Hepatocyte (in vitro differentiated cells): ENCODE results near the gene CCDC201. TPM values are rescaled to one million over a fixed set of nuclear protein-coding genes. Genes with fewer than 3 reads are reported as not detected.
A peak's percentile ranks its signal among the peaks of the same experiment; 100 is the strongest.
"Not testable (repeated sequence)": the region's sequence is repeated elsewhere in the genome, so short reads cannot be mapped to it uniquely, and the experiment has no call there.

Experiments
- DNase-seq: peaks from one replicate; pipeline ENCODE4 v3.0.0-alpha.2; 2016; ENCODE audit warnings: low spot score
- H2AFZ ChIP-seq: fragments of 200-600 bp; sonication (generic); 2 replicates; pipeline ENCODE4 v1.6.0; 2016; ENCODE audit warnings: antibody characterized with exemption, mild to moderate bottlenecking
- H3K27ac ChIP-seq: fragments of 200-600 bp; sonication (generic); 2 replicates; pipeline ENCODE4 v1.5.1; 2016; ENCODE audit warnings: mild to moderate bottlenecking
- H3K27me3 ChIP-seq: fragments of 200-600 bp; sonication (generic); 2 replicates; pipeline ENCODE4 v1.6.1; 2016
- H3K36me3 ChIP-seq: fragments of 200-600 bp; sonication (generic); replicated peaks from 2 replicates; pipeline ENCODE4 v1.5.1; 2016; ENCODE audit warnings: low read depth; ENCODE audit not compliant: insufficient read depth
- H3K4me1 ChIP-seq: fragments of 200-600 bp; sonication (generic); 2 replicates; pipeline ENCODE4 v1.5.1; 2016; ENCODE audit warnings: mild to moderate bottlenecking, moderate library complexity; ENCODE audit not compliant: insufficient read depth
- H3K4me2 ChIP-seq: fragments of 200-600 bp; sonication (generic); 2 replicates; pipeline ENCODE4 v1.6.0; 2016
- H3K4me3 ChIP-seq: fragments of 200-600 bp; sonication (generic); 2 replicates; pipeline ENCODE4 v1.5.1; 2016; ENCODE audit warnings: mild to moderate bottlenecking
- H3K79me2 ChIP-seq: fragments of 200-600 bp; sonication (generic); 2 replicates; pipeline ENCODE4 v1.6.0; 2017; ENCODE audit warnings: mild to moderate bottlenecking
- H3K9me2 ChIP-seq: fragments of 200-600 bp; sonication (generic); replicated peaks from 2 replicates; pipeline ENCODE4 v1.6.0; 2017; ENCODE audit warnings: mild to moderate bottlenecking; ENCODE audit not compliant: insufficient read depth
- H3K9me3 ChIP-seq: fragments of 200-600 bp; sonication (generic); 2 replicates; pipeline ENCODE4 v1.5.1; 2016; ENCODE audit warnings: low read depth, mild to moderate bottlenecking
- H4K20me1 ChIP-seq: fragments of 200-600 bp; sonication (generic); 2 replicates; pipeline ENCODE4 v1.6.0; 2016; ENCODE audit warnings: mild to moderate bottlenecking; ENCODE audit not compliant: insufficient read depth, poor library complexity, severe bottlenecking
- whole genome bisulfite sequencing: methylation state at CpG from one replicate; pipeline ENCODE4 v1.1.6; 2016; ENCODE audit warnings: low lambda C conversion rate; ENCODE audit errors: missing lambda C conversion rate; 5-methylcytosine and 5-hydroxymethylcytosine counted together
- polyA plus RNA-seq: library from polyadenylated mRNA; unstranded; fragments of >200 nt; fragmentation: Nextera tagmentation; extraction: Ambion mirVana; gene quantifications from 2 replicates; pipeline ENCODE4 v1.2.1, GENCODE V29; 2016
- total RNA-seq: library from RNA; depleted of rRNA; stranded (reverse); fragments of >200 nt; gene quantifications from 2 replicates; pipeline ENCODE4 v1.2.3, GENCODE V29; 2014

CCDC201 gene
- total and polyA plus RNA-seq, 2 experiments from 2014 or later: not detected

- 86% methylated on average over 10 of the region's 10 CpGs for WGBS
- not testable (repeated sequence) for H4K20me1 ChIP-seq
These were observed 19.9 kb downstream of the CCDC201 start for GRCh38 chr7:45852984-45853383.

GRCh38 chr7:45848734-45849133 lies 24.1 kb downstream of the CCDC201 start:
- H3K4me3 ChIP-seq, H3K9me3 ChIP-seq, DNase-seq, H3K79me2 ChIP-seq, H3K27me3 ChIP-seq, H4K20me1 ChIP-seq, H3K4me1 ChIP-seq, H3K9me2 ChIP-seq, H2AFZ ChIP-seq, H3K27ac ChIP-seq, H3K36me3 ChIP-seq, H3K4me2 ChIP-seq: not testable (repeated sequence)
- 92% methylated on average over 6 of the region's 6 CpGs for WGBS

More at GRCh38 chr7:45852984-45853383, 19.9 kb downstream of the CCDC201 start:
- not testable (repeated sequence) for H2AFZ ChIP-seq, H3K9me3 ChIP-seq, DNase-seq, H3K27ac ChIP-seq, H3K27me3 ChIP-seq, H3K9me2 ChIP-seq, H3K4me1 ChIP-seq, H3K4me3 ChIP-seq, H3K4me2 ChIP-seq, H3K36me3 ChIP-seq, H3K79me2 ChIP-seq

GRCh38 chr7:45846536-45846935 lies 26.3 kb downstream of the CCDC201 start:
- not testable (repeated sequence) for H3K27me3 ChIP-seq, H3K4me1 ChIP-seq, H3K4me3 ChIP-seq, H3K9me2 ChIP-seq, H2AFZ ChIP-seq, H3K36me3 ChIP-seq, H3K27ac ChIP-seq, H3K9me3 ChIP-seq, DNase-seq, H3K79me2 ChIP-seq, H4K20me1 ChIP-seq, H3K4me2 ChIP-seq
- 62% methylated on average over 5 of the region's 5 CpGs for WGBS

- DNase-seq, H3K9me2 ChIP-seq, H3K27ac ChIP-seq, H2AFZ ChIP-seq, H3K79me2 ChIP-seq, H3K36me3 ChIP-seq, H3K4me3 ChIP-seq, H3K27me3 ChIP-seq, H4K20me1 ChIP-seq, H3K4me2 ChIP-seq, H3K4me1 ChIP-seq, H3K9me3 ChIP-seq: not testable (repeated sequence)
- 86% methylated on average over 4 of the region's 4 CpGs for WGBS
These were observed 30.8 kb downstream of the CCDC201 start for GRCh38 chr7:45841926-45842717.

- not testable (repeated sequence) for H3K9me2 ChIP-seq, DNase-seq, H2AFZ ChIP-seq, H3K36me3 ChIP-seq, H4K20me1 ChIP-seq, H3K79me2 ChIP-seq, H3K9me3 ChIP-seq, H3K27me3 ChIP-seq, H3K4me2 ChIP-seq, H3K4me1 ChIP-seq, H3K27ac ChIP-seq, H3K4me3 ChIP-seq
- WGBS: 74% methylated on average over 2 of the region's 2 CpGs
These were observed 34.0 kb downstream of the CCDC201 start for GRCh38 chr7:45838852-45839251.

- 65% methylated on average over 9 of the region's 9 CpGs for WGBS
- not testable (repeated sequence) for H3K27me3 ChIP-seq, H3K27ac ChIP-seq, H3K9me2 ChIP-seq, H3K36me3 ChIP-seq, H2AFZ ChIP-seq, H4K20me1 ChIP-seq, H3K4me1 ChIP-seq, H3K9me3 ChIP-seq, H3K4me2 ChIP-seq, H3K4me3 ChIP-seq, H3K79me2 ChIP-seq
- DNase-seq: peak; percentile 28
These were observed 40.3 kb downstream of the CCDC201 start for GRCh38 chr7:45832433-45833177.

GRCh38 chr7:45829846-45830245 lies 43.0 kb downstream of the CCDC201 start:
- WGBS: 93% methylated on average over 12 of the region's 12 CpGs
- not testable (repeated sequence) for H3K9me3 ChIP-seq, H3K4me2 ChIP-seq, DNase-seq, H3K27ac ChIP-seq, H3K4me1 ChIP-seq, H3K9me2 ChIP-seq, H4K20me1 ChIP-seq, H3K4me3 ChIP-seq, H2AFZ ChIP-seq, H3K79me2 ChIP-seq, H3K36me3 ChIP-seq, H3K27me3 ChIP-seq

GRCh38 chr7:45827731-45828130 lies 45.2 kb downstream of the CCDC201 start:
- H3K27me3 ChIP-seq, H4K20me1 ChIP-seq, DNase-seq, H3K79me2 ChIP-seq, H3K4me1 ChIP-seq, H3K4me3 ChIP-seq, H2AFZ ChIP-seq, H3K36me3 ChIP-seq, H3K27ac ChIP-seq, H3K9me2 ChIP-seq, H3K4me2 ChIP-seq, H3K9me3 ChIP-seq: not testable (repeated sequence)
- 94% methylated on average over 13 of the region's 13 CpGs for WGBS

- H3K4me2 ChIP-seq, H3K9me2 ChIP-seq, H3K4me3 ChIP-seq, DNase-seq, H3K4me1 ChIP-seq, H3K36me3 ChIP-seq, H3K27me3 ChIP-seq, H4K20me1 ChIP-seq, H3K9me3 ChIP-seq, H3K79me2 ChIP-seq, H2AFZ ChIP-seq, H3K27ac ChIP-seq: not testable (repeated sequence)
- WGBS: 84% methylated on average over 3 of the region's 3 CpGs
These were observed 46.3 kb downstream of the CCDC201 start for GRCh38 chr7:45826550-45826949.
